NCI-H2227 (cell line): ENCODE results near the gene MRPL21.
A peak's percentile ranks its signal among the peaks of the same experiment; 100 is the strongest.

Experiments
- DNase-seq: peaks from one replicate; lab custom pipeline; 2025; ENCODE audit not compliant: unreplicated experiment; lab: John Stamatoyannopoulos, UW

The MRPL21 gene

DNA sequence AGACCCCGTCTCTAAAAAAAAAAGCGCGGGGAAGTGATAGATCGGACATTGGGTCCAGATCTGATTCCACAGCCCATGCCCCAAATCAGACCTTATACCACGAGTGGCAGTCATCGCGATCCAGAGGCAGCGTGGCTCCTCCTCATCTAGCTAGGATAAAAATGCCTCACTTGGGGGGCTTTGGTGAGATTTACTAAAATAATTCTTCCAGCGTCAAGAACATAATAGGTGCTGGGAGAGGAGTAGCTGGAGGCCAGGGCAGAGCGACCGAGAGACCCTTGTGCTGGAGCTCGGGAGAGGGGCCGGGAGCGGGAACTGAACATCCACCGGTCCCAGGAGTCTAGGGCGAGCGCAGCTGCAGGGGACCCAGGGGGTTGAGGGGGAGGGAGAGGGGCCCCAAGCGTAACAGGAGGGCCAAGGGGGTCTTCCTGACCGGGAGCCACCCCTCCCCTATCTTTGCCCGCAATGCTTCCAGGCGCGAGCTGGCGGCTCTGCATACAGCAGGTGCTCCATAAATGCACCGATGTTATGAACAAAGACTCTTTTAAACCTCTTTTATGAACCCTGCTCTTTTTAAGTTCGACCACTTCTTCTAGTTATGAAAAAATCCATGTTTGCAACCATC is 61.1 kb downstream of the MRPL21 start:
- no peak for DNase-seq

DNA sequence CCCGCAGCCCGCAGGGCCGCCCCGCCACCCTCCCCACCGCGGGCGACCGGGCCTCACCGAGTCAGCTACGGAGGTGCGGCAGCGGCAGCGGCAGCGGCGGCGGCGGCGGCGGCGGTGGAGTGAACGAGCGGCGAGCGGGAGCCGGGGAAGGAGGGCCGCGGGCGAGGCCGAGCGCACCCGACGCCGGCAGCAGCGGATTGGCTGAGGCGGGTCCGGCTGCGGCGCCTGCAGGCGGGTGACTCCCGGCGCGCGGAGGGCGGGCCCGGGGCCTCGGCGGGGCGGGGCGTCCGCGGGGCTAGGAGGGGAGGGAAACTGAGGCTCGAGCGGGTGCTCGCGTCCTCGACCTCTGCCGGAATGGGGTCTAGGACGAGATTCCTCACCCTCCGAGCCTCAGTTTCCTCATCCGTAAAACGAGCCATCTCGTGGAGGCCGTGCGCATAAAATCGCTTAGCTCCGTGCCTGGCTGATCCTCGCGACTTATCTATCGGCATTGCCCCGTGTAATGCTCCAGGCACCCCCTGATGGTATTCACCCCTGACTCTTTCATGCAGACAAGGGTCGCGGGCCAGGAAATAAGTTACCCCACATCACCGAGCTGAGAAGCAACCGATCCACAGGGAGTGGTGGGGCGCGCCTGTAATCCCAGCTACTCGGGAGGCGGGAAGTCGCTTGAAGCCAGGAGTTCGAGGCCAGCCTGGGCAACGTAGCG is 61.8 kb downstream of the MRPL21 start, which contains the start of gene CPT1A:
Gene CPT1A, minus strand, starts transcription at position 199 of the 709 bp plus-strand sequence. CDS start 26,442 bp downstream, outside the sequence.
- DNase-seq: peak; percentile 87
